H1 (cell line): ENCODE results near the gene RBM26.

Experiments
- ATF2 ChIP-seq: IDR thresholded peaks from 2 replicates; pipeline ENCODE4 v1.6.1; 2012; ENCODE audit warnings: low read length, inconsistent platforms
- ATF3 ChIP-seq: IDR thresholded peaks from 2 replicates; pipeline ENCODE4 v1.6.1; 2011; ENCODE audit warnings: low read depth, mild to moderate bottlenecking, low read length; ENCODE audit not compliant: insufficient read depth
- CTCF ChIP-seq, 3 experiments: IDR thresholded peaks; 1 replicate in 2 of 3; 2 replicates in 1 of 3; pipeline versions ENCODE4 v1.5.1 to v1.6.1; 2011; ENCODE audit warnings: low read length in 3 of 3, mild to moderate bottlenecking in 3 of 3, inconsistent platforms in 2 of 3, low read depth in 1 of 3, moderate library complexity in 1 of 3; ENCODE audit not compliant: insufficient read depth in 1 of 3; ENCODE audit errors: control extremely low read depth in 1 of 3
- EP300 ChIP-seq, 2 experiments: IDR thresholded peaks; 1 replicate in 1 of 2; 2 replicates in 1 of 2; pipeline ENCODE4 v1.6.1; 2011 to 2012; ENCODE audit warnings: low read depth in 2 of 2, low read length in 2 of 2, mild to moderate bottlenecking in 2 of 2, borderline replicate concordance in 1 of 2, inconsistent platforms in 1 of 2, moderate library complexity in 1 of 2
- MAFK ChIP-seq: IDR thresholded peaks from 2 replicates; pipeline ENCODE4 v1.6.1; 2012; ENCODE audit warnings: low read depth, mild to moderate bottlenecking, improper control_type of control experiment, low read length
- NRF1 ChIP-seq: IDR thresholded peaks from 2 replicates; pipeline ENCODE4 v1.6.1; 2011; ENCODE audit warnings: mild to moderate bottlenecking, low read depth, low read length, improper control_type of control experiment
- POLR2A ChIP-seq, 2 experiments: IDR thresholded peaks; 1 replicate in 1 of 2; 2 replicates in 1 of 2; pipeline ENCODE4 v1.6.1; 2011; ENCODE audit warnings: low read depth in 2 of 2, low read length in 2 of 2, mild to moderate bottlenecking in 2 of 2; ENCODE audit errors: control extremely low read depth in 1 of 2
- POLR2AphosphoS5 ChIP-seq: IDR thresholded peaks from 2 replicates; pipeline ENCODE4 v1.6.1; 2011; ENCODE audit warnings: low read depth, low read length
- RNF2 ChIP-seq: fragments of 200-900, 300-1000 bp; sonication (generic); IDR thresholded peaks from 2 replicates; pipeline ENCODE4 v1.7.1; 2016; ENCODE audit warnings: borderline replicate concordance, low read depth, mild to moderate bottlenecking, antibody characterized with exemption, low read length; ENCODE audit not compliant: poor library complexity, severe bottlenecking; ENCODE audit errors: missing control alignments
- RXRA ChIP-seq: IDR thresholded peaks from 2 replicates; pipeline ENCODE4 v1.6.1; 2011; ENCODE audit warnings: low read depth, mild to moderate bottlenecking, low read length, moderate library complexity; ENCODE audit not compliant: insufficient read depth
- ZNF274 ChIP-seq: IDR thresholded peaks from 2 replicates; pipeline ENCODE4 v1.7.0; 2012; ENCODE audit warnings: low read length, borderline replicate concordance; ENCODE audit errors: extremely low read depth

DNA sequence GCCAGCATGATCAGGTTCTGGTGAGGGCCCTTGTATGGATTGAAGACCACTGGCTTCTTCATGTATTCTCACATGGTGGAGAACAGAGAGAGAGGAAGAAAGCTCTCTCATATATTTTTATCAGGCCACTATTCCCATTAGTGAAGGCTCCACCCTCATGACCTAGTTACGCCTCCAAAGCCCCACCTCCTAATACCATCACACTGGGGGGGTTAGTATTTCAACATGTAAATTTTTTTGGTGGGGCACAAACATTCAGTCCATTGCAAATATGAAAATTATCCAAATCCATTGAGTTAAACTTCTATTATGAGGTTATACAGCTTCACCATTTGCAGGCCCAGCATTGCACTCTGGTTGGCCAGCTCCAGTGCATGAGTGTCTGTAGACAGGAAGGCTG lies 33.2 kb upstream of the RBM26 start:
- TF ChIP-seq MAFK = no peak
- no peak for TF ChIP-seq CTCF (IDR thresholded peaks at IDR 0.05; ENCODE audit: control extremely low read depth in 1 of 3, insufficient read depth in 1 of 3, low read depth in 1 of 3, low read length in 3 of 3)
- TF ChIP-seq ATF2 = no peak
- TF ChIP-seq ATF3 = no peak
- TF ChIP-seq POLR2AphosphoS5 = no peak
- no peak for TF ChIP-seq ZNF274
- no peak for TF ChIP-seq RNF2
- TF ChIP-seq EP300 (IDR thresholded peaks at IDR 0.05; ENCODE audit: borderline replicate concordance in 1 of 2, low read depth in 2 of 2, low read length in 2 of 2) = no peak
- TF ChIP-seq POLR2A (IDR thresholded peaks at IDR 0.05; ENCODE audit: control extremely low read depth in 1 of 2, low read depth in 2 of 2, low read length in 2 of 2) = no peak
- no peak for TF ChIP-seq NRF1
- no peak for TF ChIP-seq RXRA
